B cell (primary cell): ENCODE results near the gene NANOS3. TPM values are rescaled to one million over a fixed set of nuclear protein-coding genes. Genes with fewer than 3 reads are reported as not detected.

Source experiments
- ATAC-seq: fragments of 200-7000 bp; cut with Tn5 transposase; one replicate; pipeline ENCODE4 v1.10.0; 2021; ENCODE audit warnings: low read depth, mild to moderate bottlenecking, moderate number of reproducible peaks, moderate library complexity
- CTCF ChIA-PET: fragments of 350-600 bp; sonication (Branson Sonifier 250); formaldehyde crosslinking; loops from one replicate; lab custom pipeline; 2021; ENCODE audit warnings: antibody characterized with exemption, inconsistent platforms; lab: Charles Lee
- POLR2A ChIA-PET: fragments of 350-600 bp; sonication (Branson Sonifier 250); formaldehyde crosslinking; loops from one replicate; lab custom pipeline; 2021; ENCODE audit warnings: antibody characterized with exemption; lab: Charles Lee
- DNase-seq: peaks from one replicate; pipeline ENCODE4 v3.0.0; 2013
- H2AFZ ChIP-seq: 2 replicates; pipeline ENCODE4 v1.6.1; 2012; ENCODE audit warnings: mild to moderate bottlenecking, low read depth, low read length; ENCODE audit not compliant: insufficient read depth, poor library complexity, severe bottlenecking
- H3K27ac ChIP-seq, 2 donors: 1 replicate in 1 of 2; 2 replicates in 1 of 2; pipeline ENCODE4 v1.5.1; 2012 to 2013; ENCODE audit warnings: low read length in 2 of 2, mild to moderate bottlenecking in 2 of 2, moderate library complexity in 1 of 2
- H3K27me3 ChIP-seq, 4 experiments: fragments of 200-600 bp in 1 of 4; sonication (generic) in 1 of 4; replicated peaks in 1 of 4; 1 replicate in 2 of 4; 2 replicates in 2 of 4; pipeline versions ENCODE4 v1.6.1 to v1.7.0; 2013 to 2016; ENCODE audit warnings: low read length in 3 of 4, mild to moderate bottlenecking in 2 of 4, mixed read lengths in 1 of 4, moderate library complexity in 1 of 4; ENCODE audit not compliant: insufficient read depth in 4 of 4, control insufficient read depth in 3 of 4; ENCODE audit errors: control extremely low read depth in 1 of 4
- H3K36me3 ChIP-seq, 2 experiments: replicated peaks in 1 of 2; 1 replicate in 1 of 2; 2 replicates in 1 of 2; pipeline versions ENCODE4 v1.6.1 to v1.7.1; 2013; ENCODE audit warnings: low read length in 1 of 2; ENCODE audit not compliant: insufficient read depth in 2 of 2, control insufficient read depth in 1 of 2; ENCODE audit errors: control extremely low read depth in 1 of 2, extremely low read depth in 1 of 2
- H3K4me1 ChIP-seq, 2 donors: fragments of 200-600 bp in 1 of 2; sonication (generic) in 1 of 2; 1 replicate in 1 of 2; 2 replicates in 1 of 2; pipeline versions ENCODE4 v1.5.1 to v1.6.1; 2013 to 2017; ENCODE audit warnings: low read length in 2 of 2; ENCODE audit not compliant: control insufficient read depth in 2 of 2, insufficient read depth in 2 of 2
- H3K4me2 ChIP-seq: replicated peaks from 2 replicates; pipeline ENCODE3; 2012; ENCODE audit warnings: mild to moderate bottlenecking, low read depth, low read length; ENCODE audit not compliant: poor library complexity, severe bottlenecking
- H3K4me3 ChIP-seq, 5 experiments: fragments of 200-600 bp in 1 of 5; sonication (generic) in 1 of 5; 1 replicate in 3 of 5; 2 replicates in 2 of 5; pipeline versions ENCODE4 v1.5.1 to v1.7.0; 2011 to 2016; ENCODE audit warnings: low read length in 4 of 5, mild to moderate bottlenecking in 4 of 5, low read depth in 2 of 5, control low read depth in 1 of 5, moderate library complexity in 1 of 5; ENCODE audit not compliant: insufficient read depth in 1 of 5; ENCODE audit errors: control extremely low read depth in 1 of 5, extremely low read depth in 1 of 5
- H3K79me2 ChIP-seq: fragments of 200-600 bp; sonication (generic); one replicate; pipeline ENCODE4 v1.6.0; 2016; ENCODE audit warnings: low read length; ENCODE audit not compliant: control insufficient read depth, insufficient read depth
- H3K9ac ChIP-seq: fragments of 200-600 bp; sonication (generic); 2 replicates; pipeline ENCODE4 v1.6.1; 2017; ENCODE audit warnings: mild to moderate bottlenecking, low read length, moderate library complexity
- H3K9me3 ChIP-seq, 3 donors: one replicate each; pipeline versions ENCODE4 v1.6.1 to v1.7.1; 2013; ENCODE audit warnings: low read length in 2 of 3; ENCODE audit not compliant: control insufficient read depth in 2 of 3, insufficient read depth in 1 of 3; ENCODE audit errors: control extremely low read depth in 1 of 3
- H4K20me1 ChIP-seq: 2 replicates; pipeline ENCODE4 v1.6.0; 2012; ENCODE audit warnings: mild to moderate bottlenecking, low read length; ENCODE audit not compliant: insufficient read depth, control insufficient read depth, poor library complexity, severe bottlenecking
- H3K27ac Mint-ChIP-seq: one replicate; pipeline ENCODE4 v1.8.0; 2021; ENCODE audit warnings: mixed read lengths
- H3K27me3 Mint-ChIP-seq: one replicate; pipeline ENCODE4 v1.8.0; 2021; ENCODE audit warnings: mixed read lengths
- H3K4me1 Mint-ChIP-seq: one replicate; pipeline ENCODE4 v1.8.0; 2021; ENCODE audit warnings: mixed read lengths
- H3K4me3 Mint-ChIP-seq: one replicate; pipeline ENCODE4 v1.8.0; 2021; ENCODE audit warnings: mixed read lengths
- H3K9me3 Mint-ChIP-seq: one replicate; pipeline ENCODE4 v1.8.0; 2022; ENCODE audit warnings: mixed read lengths; ENCODE audit not compliant: insufficient read depth
- EZH2 ChIP-seq: IDR thresholded peaks from 2 replicates; pipeline ENCODE4 v1.6.1; 2012; ENCODE audit warnings: borderline replicate concordance, low read depth, mild to moderate bottlenecking, moderate library complexity, low read length; ENCODE audit not compliant: insufficient read depth, poor library complexity, severe bottlenecking
- WGBS: methylation state at CpG from one replicate; pipeline ENCODE4 v1.1.5; 2013; ENCODE audit warnings: missing lambda C conversion rate; ENCODE audit not compliant: insufficient coverage; 5-methylcytosine and 5-hydroxymethylcytosine counted together
- intact Hi-C: fragments of 100-400 bp; cut with micrococcal nuclease; formaldehyde crosslinking; loops from one replicate; pipeline ENCODE4 v1.10.0; 2022
- polyA minus RNA-seq: library from RNA; depleted of rRNA, polyadenylated mRNA; stranded (reverse); fragments of >200 nt; gene quantifications from 2 replicates; pipeline ENCODE4 v1.2.3, GENCODE V29; 2012
- polyA plus RNA-seq: library from polyadenylated mRNA; depleted of rRNA; stranded (reverse); fragments of >200 nt; gene quantifications from 2 replicates; pipeline ENCODE4 v1.2.3, GENCODE V29; 2012
- total RNA-seq, 2 donors: library from RNA; stranded (reverse); fragments of 120-200 nt in 1 of 2; gene quantifications; 1 replicate in 1 of 2; 2 replicates in 1 of 2; pipeline versions ENCODE4 v1.2.3 to v1.2.4, GENCODE V29; 2013 to 2022
- TF ChIP-seq, protein P1 (sequence below): fragments of 200-600 bp; IDR thresholded peaks from one replicate; pipeline ENCODE4 v1.8.0; 2022; ENCODE audit warnings: antibody characterized with exemption, mild to moderate bottlenecking

NANOS3 gene
- total RNA-seq (not detected in 2 replicates), polyA plus RNA-seq (0.49 TPM in 1 of 2 replicates, not detected in the other), polyA minus RNA-seq (not detected in 2 replicates)
- not detected for total RNA-seq (2013)

- WGBS, result 61% methylated on average over 2 of the region's 5 CpGs
- no peaks in the 10 kb centered on the region for H4K20me1 ChIP-seq
- no peaks in the 10 kb centered on the region for H3K79me2 ChIP-seq
- H3K4me1 ChIP-seq, result peaks cover 29 to 36% of the 10 kb centered on the region in 2 donors
- H3K9ac ChIP-seq, result no peak within 1 kb of the TSS
- H3K27me3 ChIP-seq, result peaks cover 0 to 28% (median 2%) of the 10 kb centered on the region in 4 experiments
- CTCF ChIA-PET, result interaction anchor here (1.1 to 9.3 kb wide), 5 partner anchors 182 to 471 kb away, joined by 3 to 92 read pairs (median 4); partner anchors contain the start of genes ASF1B and MISP3
- no peaks in the 10 kb centered on the region for H3K9me3 Mint-ChIP-seq
- peaks cover 10% of the 10 kb centered on the region for H3K27me3 Mint-ChIP-seq
- H3K4me3 ChIP-seq, result no peak within 1 kb of the TSS
- H3K27ac ChIP-seq, result no peak within 1 kb of the TSS
- H3K4me1 Mint-ChIP-seq, result peaks cover 27% of the 10 kb centered on the region
- no peak within 1 kb of the TSS for H3K27ac Mint-ChIP-seq
- H3K4me3 Mint-ChIP-seq, result no peak within 1 kb of the TSS
- intact Hi-C loops, result no loop called here
- ATAC-seq, result no peak
- H3K4me2 ChIP-seq, result no peak within 1 kb of the TSS
- no peak for DNase-seq
- no peak within 1 kb of the TSS for H2AFZ ChIP-seq
- POLR2A ChIA-PET, result interaction anchor here (0.5 kb wide), 1 partner anchor 940 kb away, joined by 3 read pairs; no protein-coding TSS in a partner anchor
- H3K36me3 ChIP-seq, result no peaks in the 10 kb centered on the region
- H3K9me3 ChIP-seq, result peaks cover 0 to 4% (median 0%) of the 10 kb centered on the region in 3 donors
- TF ChIP-seq, protein P1, sequence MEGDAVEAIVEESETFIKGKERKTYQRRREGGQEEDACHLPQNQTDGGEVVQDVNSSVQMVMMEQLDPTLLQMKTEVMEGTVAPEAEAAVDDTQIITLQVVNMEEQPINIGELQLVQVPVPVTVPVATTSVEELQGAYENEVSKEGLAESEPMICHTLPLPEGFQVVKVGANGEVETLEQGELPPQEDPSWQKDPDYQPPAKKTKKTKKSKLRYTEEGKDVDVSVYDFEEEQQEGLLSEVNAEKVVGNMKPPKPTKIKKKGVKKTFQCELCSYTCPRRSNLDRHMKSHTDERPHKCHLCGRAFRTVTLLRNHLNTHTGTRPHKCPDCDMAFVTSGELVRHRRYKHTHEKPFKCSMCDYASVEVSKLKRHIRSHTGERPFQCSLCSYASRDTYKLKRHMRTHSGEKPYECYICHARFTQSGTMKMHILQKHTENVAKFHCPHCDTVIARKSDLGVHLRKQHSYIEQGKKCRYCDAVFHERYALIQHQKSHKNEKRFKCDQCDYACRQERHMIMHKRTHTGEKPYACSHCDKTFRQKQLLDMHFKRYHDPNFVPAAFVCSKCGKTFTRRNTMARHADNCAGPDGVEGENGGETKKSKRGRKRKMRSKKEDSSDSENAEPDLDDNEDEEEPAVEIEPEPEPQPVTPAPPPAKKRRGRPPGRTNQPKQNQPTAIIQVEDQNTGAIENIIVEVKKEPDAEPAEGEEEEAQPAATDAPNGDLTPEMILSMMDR, result no peak
- no peak for TF ChIP-seq EZH2
Observed at GRCh38 chr19:13876834-13877233, at the start of gene NANOS3. TSS of gene NANOS3 (plus strand) at chr19:13877134. CDS start at chr19:13877249, 115 bp downstream.

DNA sequence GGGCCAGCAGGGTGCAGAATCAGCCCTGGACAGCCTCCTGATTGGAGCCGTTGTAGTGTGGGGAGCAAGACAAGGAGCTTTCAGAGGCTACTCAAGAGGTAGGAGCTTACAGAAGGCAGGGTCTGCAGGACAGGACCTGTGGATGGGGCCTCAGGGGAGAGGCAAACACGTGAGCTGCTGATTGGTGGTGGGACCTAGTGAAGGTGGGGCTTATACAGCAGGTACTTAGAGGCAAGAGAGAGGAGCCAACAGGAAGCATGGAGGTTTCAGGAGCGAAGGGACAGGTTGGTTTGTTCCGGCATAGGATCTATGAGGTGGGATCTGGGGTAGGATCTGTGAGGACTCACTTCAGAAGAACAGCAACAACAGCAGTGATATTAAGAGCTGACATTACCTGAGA, 49.3 kb upstream of the NANOS3 start:
- Mint-ChIP-seq H3K27ac (no peak overlapping the region), H3K4me3 (no peak overlapping the region), H3K27me3 (no peaks in the 10 kb centered on the region), H3K9me3 (no peaks in the 10 kb centered on the region), H3K4me1 (no peaks in the 10 kb centered on the region)
- Histone ChIP-seq H3K9me3 (no peaks in the 10 kb centered on the region), H3K4me1 (no peaks in the 10 kb centered on the region), H3K9ac (no peak overlapping the region), H3K4me2 (no peak overlapping the region), H2AFZ (no peak overlapping the region), H3K36me3 (peaks cover 0 to 6% of the 10 kb centered on the region in 2 experiments), H4K20me1 (no peaks in the 10 kb centered on the region), H3K27ac (no peak overlapping the region), H3K4me3 (no peak overlapping the region), H3K79me2 (no peaks in the 10 kb centered on the region), H3K27me3 (no peaks in the 10 kb centered on the region)
- no peak for ATAC-seq
- TF ChIP-seq EZH2, result no peak
- TF ChIP-seq, protein P1, result no peak
- ChIA-PET POLR2A (interaction anchor here (0.6 to 1.1 kb wide), 3 partner anchors 12 to 171 kb away, joined by 3 to 7 read pairs (median 5); no protein-coding TSS in a partner anchor), CTCF (interaction anchor here (1.2 to 1.3 kb wide), 2 partner anchors 35 to 43 kb away, joined by 4 to 6 read pairs; no protein-coding TSS in a partner anchor)
- DNase-seq, result peak; percentile 55
- WGBS, result 91% methylated on average over 4 of the region's 4 CpGs
- intact Hi-C loops, result no loop called here
